HG02798 (cell line): ENCODE results near the gene CCSER1.

Experiments used
- ATAC-seq: cut with Tn5 transposase; IDR thresholded peaks from one replicate; pipeline ENCODE4 v1.9.1; 2021; ENCODE audit warnings: mild to moderate bottlenecking; ENCODE audit not compliant: unreplicated experiment, poor library complexity

CCSER1 gene

DNA sequence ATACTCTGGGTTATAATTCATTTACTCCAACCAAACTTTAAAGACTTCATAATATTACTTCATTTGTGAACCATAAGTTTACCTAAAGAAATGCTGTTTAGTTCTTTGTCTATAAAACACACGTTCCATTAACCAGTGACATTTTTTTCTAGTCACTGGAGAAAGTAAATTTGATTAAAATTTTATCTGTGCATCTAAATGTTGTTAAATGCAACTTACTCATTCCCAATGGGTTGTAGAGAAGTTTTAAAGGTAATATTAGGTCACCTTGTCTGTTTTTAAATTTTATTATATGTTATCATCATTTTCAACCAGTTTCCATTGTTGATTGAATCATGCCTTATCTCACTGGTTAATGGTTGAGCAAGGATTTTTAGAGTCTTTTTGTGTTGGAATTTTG, 401.4 kb downstream of the CCSER1 start:
- ATAC-seq, result no peak

- ATAC-seq, result no peak
These were observed 409.2 kb downstream of the CCSER1 start for GRCh38 chr4:90536408-90536807.

DNA sequence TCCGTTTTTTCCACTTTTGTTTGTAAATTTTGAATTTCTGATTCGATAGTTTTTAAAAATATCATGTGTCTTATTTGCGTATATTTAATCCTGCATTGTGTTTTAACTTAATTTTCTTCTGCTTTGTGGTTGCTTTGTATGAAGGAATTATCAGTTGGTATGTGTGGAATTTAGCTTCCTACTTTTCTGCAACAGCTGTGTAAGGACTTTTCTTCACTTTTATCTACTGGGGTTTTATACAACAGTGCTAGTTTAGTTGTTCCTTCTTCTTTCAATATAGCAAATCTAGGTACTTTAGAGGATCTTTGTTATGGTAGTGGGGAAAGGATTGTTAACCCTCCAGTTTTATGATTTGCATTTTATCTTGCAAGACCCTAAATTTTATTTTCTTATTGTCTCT, 410.3 kb downstream of the CCSER1 start:
- no peak for ATAC-seq

- no peak for ATAC-seq
These were observed 413.3 kb downstream of the CCSER1 start for GRCh38 chr4:90540536-90540935.

DNA sequence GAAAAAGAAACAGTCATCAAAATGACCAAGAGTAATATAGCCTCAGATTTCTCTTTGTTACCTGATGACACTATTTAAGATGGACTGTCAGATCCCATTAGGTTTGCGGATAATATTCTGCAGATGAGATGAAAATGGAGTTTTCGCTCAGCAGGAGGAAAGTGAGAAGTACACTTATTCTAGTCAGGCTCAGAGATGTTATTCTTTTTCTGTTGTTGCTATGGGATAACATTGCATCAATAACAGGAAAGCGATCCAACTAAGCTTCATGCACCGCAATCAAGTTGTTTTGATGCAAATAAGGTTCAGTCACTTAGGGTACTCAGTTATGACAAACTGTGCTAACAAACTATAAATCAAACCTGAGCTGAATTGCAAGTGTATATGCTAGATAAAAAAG, 415.0 kb downstream of the CCSER1 start:
- no peak for ATAC-seq

DNA sequence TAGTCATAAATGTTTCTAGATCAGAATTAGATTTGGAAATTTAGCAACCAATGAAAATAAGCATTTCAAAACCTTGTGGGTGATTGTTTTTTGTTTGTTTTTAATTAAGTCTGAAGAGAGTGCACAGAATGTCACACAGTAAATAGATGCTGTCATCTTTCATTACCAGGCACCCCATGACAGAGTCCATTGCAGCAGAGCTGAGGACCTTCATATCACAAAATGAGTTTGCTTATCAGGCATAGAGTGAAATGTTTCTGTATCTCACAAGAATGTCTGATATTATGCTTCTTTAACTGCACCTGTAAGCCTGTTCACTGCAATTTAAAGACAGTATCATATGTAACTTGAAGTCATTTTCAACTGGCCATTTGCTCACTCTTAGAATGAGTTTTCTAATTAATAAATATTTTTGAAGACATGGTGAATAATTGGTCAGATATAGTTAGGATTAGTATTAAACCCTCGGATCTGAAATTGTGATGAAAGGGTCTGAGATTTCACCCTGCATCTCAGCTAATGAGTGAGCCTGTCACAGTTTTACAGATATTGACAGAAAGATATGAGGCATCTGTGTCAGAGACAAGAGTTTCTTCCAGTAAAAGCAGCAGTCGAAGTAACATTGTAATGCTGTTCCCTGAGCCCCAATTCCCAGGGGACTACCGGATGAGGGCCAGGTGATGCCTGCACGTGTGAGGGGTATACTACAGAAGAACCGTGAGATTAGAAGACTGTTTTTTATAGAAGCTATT, 416.4 kb downstream of the CCSER1 start:
- no peak for ATAC-seq

DNA sequence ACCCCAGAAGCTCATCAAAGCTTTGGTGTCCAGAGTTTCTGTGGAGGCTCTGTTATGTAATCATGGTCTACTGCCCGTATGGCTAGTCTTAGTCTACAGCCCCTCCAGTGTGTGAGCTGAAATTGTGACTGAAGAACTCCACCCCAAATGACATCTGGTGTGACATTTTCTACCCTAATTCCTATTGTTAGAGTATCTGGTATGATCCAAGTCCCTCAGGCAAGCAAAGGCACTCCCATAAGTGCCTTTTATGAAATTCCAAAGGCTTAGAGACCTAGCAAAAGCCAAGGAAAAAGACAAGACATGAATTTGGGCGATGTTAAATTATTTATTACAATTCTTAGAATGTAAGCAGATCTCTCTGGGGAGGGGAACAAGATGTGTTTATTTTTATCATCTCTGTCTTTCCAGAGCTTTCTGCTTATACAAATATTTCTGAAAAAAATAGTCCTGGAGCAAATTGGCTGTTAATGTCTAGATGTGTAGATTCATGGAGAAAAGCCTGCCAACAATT, 417.4 kb downstream of the CCSER1 start:
- no peak for ATAC-seq

GRCh38 chr4:90545380-90545779, 418.2 kb downstream of the CCSER1 start:
- ATAC-seq, result no peak

DNA sequence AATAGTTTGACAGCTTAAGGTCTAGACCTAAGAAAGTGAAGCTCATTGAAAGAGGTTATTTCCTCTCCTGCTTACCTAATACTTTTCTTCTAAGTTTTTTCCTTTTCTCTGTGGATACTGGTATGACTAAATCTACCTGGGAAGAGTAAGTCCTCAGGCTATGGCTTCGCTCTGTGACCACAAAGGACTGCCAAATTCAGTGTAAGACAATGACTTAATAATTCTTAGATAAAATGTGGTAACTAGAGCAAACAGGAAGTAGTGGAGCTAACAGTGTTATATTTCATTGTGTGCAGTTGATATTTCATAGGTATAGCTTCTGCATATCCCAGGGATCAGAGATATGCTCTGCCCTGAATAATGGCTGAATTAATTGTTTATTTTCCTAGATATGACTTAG, 418.9 kb downstream of the CCSER1 start:
- ATAC-seq, result no peak

DNA sequence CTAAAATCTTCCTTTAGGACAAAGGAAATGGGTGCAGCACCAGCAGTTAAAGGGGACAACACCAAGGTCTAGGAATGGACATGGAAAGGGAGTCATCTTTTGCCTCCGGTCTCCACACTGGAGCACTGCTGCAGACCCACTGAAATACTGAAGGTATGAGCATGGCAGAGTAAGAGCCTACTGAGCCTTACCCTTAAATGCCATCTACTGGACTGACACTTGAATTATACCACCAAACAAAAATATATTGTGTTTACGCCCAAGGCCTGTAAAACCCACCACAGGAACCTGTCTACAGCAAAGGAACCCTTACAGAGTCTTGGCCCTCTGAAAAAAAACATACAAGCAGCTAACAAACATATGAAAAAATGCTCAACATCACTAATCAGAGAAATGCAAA, 443.4 kb downstream of the CCSER1 start:
- ATAC-seq, result no peak

GRCh38 chr4:90572996-90573395, 445.8 kb downstream of the CCSER1 start:
- no peak for ATAC-seq

DNA sequence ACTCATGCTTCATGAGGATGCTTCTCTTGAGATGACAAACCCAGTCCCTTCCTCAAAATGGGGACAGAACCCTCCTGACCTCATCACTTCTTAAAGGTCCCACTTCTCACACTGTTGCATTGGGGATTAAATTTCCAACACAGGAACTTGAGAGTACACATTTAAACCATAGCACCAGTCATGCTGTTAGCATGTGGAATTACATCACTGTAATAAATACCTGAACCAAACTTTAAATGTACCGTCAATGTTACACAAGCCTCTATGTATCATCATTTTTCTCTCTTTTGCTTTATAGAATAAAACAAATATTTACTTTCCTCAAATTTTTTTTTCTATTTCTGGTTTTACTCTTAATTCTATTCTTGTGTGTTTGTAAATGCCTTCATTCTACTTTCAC, 448.2 kb downstream of the CCSER1 start:
- no peak for ATAC-seq

DNA sequence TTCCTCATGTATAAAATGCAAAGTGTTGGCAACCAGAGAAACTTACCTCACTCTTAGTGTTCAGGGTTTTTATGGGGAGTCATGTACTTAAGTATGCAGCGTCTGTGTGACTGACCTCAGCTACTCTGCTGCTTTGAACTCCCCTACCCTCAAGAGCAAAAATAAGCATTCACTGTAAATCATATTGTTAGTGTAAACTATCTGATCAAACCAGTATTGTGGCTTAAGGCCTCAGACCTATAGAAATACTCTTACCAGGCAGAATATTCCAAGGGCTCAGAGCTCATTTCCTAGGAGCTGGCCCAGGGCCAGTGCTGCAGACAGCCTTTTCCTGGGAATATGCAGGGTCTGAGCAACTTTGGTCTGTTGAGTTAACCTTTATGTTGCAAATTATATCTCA, 453.1 kb downstream of the CCSER1 start:
- no peak for ATAC-seq

DNA sequence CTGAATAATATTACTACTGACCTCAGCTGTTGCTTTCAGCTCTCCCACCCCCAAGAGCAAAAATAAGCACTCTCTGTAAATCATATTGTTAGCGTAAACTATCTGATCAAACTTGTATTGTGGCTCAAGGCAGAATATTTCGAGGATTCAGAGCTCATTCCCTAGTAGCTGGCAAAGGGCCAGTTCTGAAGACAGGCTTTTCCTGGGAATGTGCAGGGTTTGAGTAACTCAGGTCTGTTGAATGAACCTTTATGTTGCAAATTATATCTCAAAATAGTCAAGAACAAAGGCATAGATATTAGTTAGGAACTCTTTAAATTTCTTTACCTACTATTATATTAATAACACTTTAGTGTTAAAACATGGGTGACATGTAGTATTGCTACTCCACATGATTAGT, 454.9 kb downstream of the CCSER1 start:
- ATAC-seq, result no peak

- no peak for ATAC-seq
These were observed 456.9 kb downstream of the CCSER1 start for GRCh38 chr4:90584051-90584450.

- no peak for ATAC-seq
These were observed 458.8 kb downstream of the CCSER1 start for GRCh38 chr4:90585961-90586360.

GRCh38 chr4:90586799-90587198, 459.6 kb downstream of the CCSER1 start:
- no peak for ATAC-seq

DNA sequence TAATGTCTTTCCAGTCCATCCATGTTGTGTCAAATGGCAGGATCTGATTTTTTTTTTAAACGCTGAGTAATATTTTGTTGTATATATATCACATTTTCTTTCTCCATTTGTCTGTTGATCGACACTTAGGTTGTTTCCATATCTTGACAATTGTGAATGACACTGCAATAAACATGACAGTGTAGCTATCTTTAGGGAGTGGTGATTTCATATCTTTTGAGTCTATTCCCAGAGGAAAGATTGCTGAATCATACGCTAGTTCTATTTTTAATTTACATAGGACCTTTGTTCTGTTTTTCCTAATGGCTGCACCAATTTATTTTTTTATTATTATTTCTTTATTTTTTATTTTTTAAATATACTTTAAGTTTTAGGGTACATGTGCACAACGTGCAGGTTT, 470.7 kb downstream of the CCSER1 start:
- ATAC-seq, result no peak

DNA sequence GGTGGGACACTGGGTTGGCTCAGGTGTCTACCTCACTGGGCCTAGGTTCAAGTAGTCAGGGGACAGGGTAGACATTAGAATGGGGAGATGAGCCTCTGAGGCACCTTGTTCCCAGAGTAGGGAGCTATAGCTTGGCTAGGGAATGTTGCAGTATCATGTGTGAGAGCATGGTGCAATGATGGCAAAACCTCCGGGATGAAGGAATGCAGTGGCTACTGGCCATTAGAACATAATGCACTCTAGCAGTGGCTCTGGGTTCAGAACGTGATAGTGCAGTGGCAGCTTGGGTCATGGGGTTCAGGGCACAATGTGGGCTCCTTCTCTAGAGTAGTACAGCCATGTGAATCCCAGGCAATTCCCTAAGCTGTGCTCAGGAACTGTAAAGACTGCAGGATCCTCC, 471.5 kb downstream of the CCSER1 start:
- no peak for ATAC-seq

- no peak for ATAC-seq
These were observed 475.5 kb downstream of the CCSER1 start for GRCh38 chr4:90602726-90603125.

DNA sequence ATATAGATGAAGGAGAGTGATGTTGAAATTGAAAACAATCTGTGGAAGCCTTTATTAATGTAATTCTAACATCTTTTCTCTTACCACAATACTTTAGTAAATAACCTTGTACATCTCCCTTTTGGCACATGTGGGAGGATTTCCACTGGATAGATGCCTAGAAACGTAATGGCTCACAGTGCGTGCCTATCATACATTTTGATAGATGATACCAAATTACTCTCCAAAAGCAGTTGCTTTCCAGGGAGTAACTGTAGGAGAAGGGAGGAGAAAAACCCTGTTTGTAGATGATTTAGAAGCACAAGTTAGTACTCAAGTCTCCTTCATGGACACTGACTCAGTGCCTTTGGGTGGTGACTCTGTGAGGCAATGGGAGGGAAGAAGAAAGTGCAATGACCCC, 476.3 kb downstream of the CCSER1 start:
- ATAC-seq, result no peak

- ATAC-seq, result no peak
These were observed 479.6 kb downstream of the CCSER1 start for GRCh38 chr4:90606781-90607180.
